Naive B cell (primary cell): Measurements from ENCODE around the gene MIS18BP1. TPM values are rescaled to one million over a fixed set of nuclear protein-coding genes. Genes with fewer than 3 reads are reported as not detected.

ENCODE experiments used
- ATAC-seq, 2 donors: fragments of 150-1000 bp; cut with Tn5 transposase; 2 replicates each; pipeline ENCODE4 v1.10.0; 2021; ENCODE audit warnings: low read depth in 2 of 2, mild to moderate bottlenecking in 2 of 2, moderate library complexity in 2 of 2
- DNase-seq: peaks from one replicate; pipeline ENCODE4 v3.0.0; 2022
- H3K27ac Mint-ChIP-seq, 6 donors: one replicate each; pipeline ENCODE4 v1.8.0; 2020 to 2022; ENCODE audit warnings: mild to moderate bottlenecking in 6 of 6, mixed read lengths in 6 of 6, moderate library complexity in 5 of 6, inconsistent platforms in 2 of 6
- H3K27me3 Mint-ChIP-seq, 3 donors: one replicate each; pipeline ENCODE4 v1.8.0; 2021 to 2022; ENCODE audit warnings: mixed read lengths in 3 of 3, mild to moderate bottlenecking in 1 of 3
- H3K36me3 Mint-ChIP-seq, 2 donors: one replicate each; pipeline ENCODE4 v1.8.0; 2020 to 2022; ENCODE audit warnings: mixed read lengths in 2 of 2, inconsistent platforms in 1 of 2, mild to moderate bottlenecking in 1 of 2
- H3K4me1 Mint-ChIP-seq, 3 donors: one replicate each; pipeline ENCODE4 v1.8.0; 2020 to 2022; ENCODE audit warnings: mixed read lengths in 3 of 3, inconsistent platforms in 1 of 3, mild to moderate bottlenecking in 1 of 3, moderate library complexity in 1 of 3
- H3K4me3 Mint-ChIP-seq, 8 donors: one replicate each; pipeline ENCODE4 v1.8.0; 2020 to 2022; ENCODE audit warnings: mild to moderate bottlenecking in 8 of 8, mixed read lengths in 8 of 8, moderate library complexity in 8 of 8, inconsistent platforms in 2 of 8
- H3K9me3 Mint-ChIP-seq, 7 donors: one replicate each; pipeline ENCODE4 v1.8.0; 2020 to 2022; ENCODE audit warnings: mixed read lengths in 7 of 7, mild to moderate bottlenecking in 5 of 7, inconsistent platforms in 2 of 7, moderate library complexity in 1 of 7
- polyA plus RNA-seq, 6 donors: library from polyadenylated mRNA; unstranded; fragments of 300-500 nt; fragmentation: Illumina TruSeq; gene quantifications; one replicate each; pipeline ENCODE4 v1.2.3, GENCODE V29; 2021; ENCODE audit warnings: low read depth in 6 of 6

MIS18BP1 gene
- polyA plus RNA-seq, 6 donors from 2014 or later = 44.5 to 85.3 (median 75.8) TPM

- Mint-ChIP-seq H3K27ac (peak overlapping the region in 1 of 6 donors; percentile 13), H3K9me3 (peaks cover 21 to 56% (median 43%) of the 10 kb centered on the region in 7 donors), H3K4me1 (peaks cover 0 to 10% (median 0%) of the 10 kb centered on the region in 3 donors), H3K27me3 (peaks cover 0 to 15% (median 8%) of the 10 kb centered on the region in 3 donors), H3K4me3 (peak overlapping the region in 1 of 8 donors; percentile 56), H3K36me3 (peaks cover 9 to 42% of the 10 kb centered on the region in 2 donors)
- no peak for ATAC-seq
- no peak for DNase-seq
Measured at GRCh38 chr14:45258073-45258472, 5.1 kb upstream of the MIS18BP1 start.

GRCh38 chr14:45254771-45255170 lies 1.8 kb upstream of the MIS18BP1 start:
- Mint-ChIP-seq H3K27ac (peak overlapping the region in 1 of 6 donors; percentile 81), H3K4me1 (peaks cover 16 to 31% (median 19%) of the 10 kb centered on the region in 3 donors), H3K9me3 (peaks cover 17 to 42% (median 33%) of the 10 kb centered on the region in 7 donors), H3K27me3 (no peaks in the 10 kb centered on the region), H3K36me3 (peaks cover 15 to 34% of the 10 kb centered on the region in 2 donors), H3K4me3 (peak overlapping the region in 2 of 8 donors; percentile 92 to 96)
- ATAC-seq (no peak), DNase-seq (no peak)

- DNase-seq (no peak), ATAC-seq (no peak)
- no peaks in the 10 kb centered on the region for H3K27me3 Mint-ChIP-seq
- H3K27ac Mint-ChIP-seq = peak overlapping the region; percentile 58 to 97 (median 94)
- peaks cover 10 to 33% (median 23%) of the 10 kb centered on the region in 7 donors for H3K9me3 Mint-ChIP-seq
- H3K36me3 Mint-ChIP-seq = peaks cover 9 to 26% of the 10 kb centered on the region in 2 donors
- peak overlapping the region; percentile 91 to 99 (median 96) for H3K4me3 Mint-ChIP-seq
- H3K4me1 Mint-ChIP-seq = peaks cover 16 to 36% (median 19%) of the 10 kb centered on the region in 3 donors
Measured at GRCh38 chr14:45253754-45254310, 830 bp upstream of the MIS18BP1 start.

GRCh38 chr14:45252366-45253069 lies 484 bp downstream of the MIS18BP1 start:
- ATAC-seq = no peak
- Mint-ChIP-seq H3K27ac (peak overlapping the region; percentile 94 to 97 (median 96)), H3K4me1 (peaks cover 16 to 42% (median 19%) of the 10 kb centered on the region in 3 donors), H3K36me3 (peaks cover 6 to 13% of the 10 kb centered on the region in 2 donors), H3K4me3 (peak overlapping the region; percentile 91 to 99 (median 96)), H3K27me3 (no peaks in the 10 kb centered on the region), H3K9me3 (peaks cover 5 to 19% (median 10%) of the 10 kb centered on the region in 7 donors)
- no peak for DNase-seq

GRCh38 chr14:45251912-45252311 lies 1.1 kb downstream of the MIS18BP1 start:
- peaks cover 16 to 42% (median 19%) of the 10 kb centered on the region in 3 donors for H3K4me1 Mint-ChIP-seq
- peak; percentile 68 to 70 for ATAC-seq
- H3K36me3 Mint-ChIP-seq = peaks cover 6 to 8% of the 10 kb centered on the region in 2 donors
- peak overlapping the region; percentile 78 to 99 (median 96) for H3K4me3 Mint-ChIP-seq
- H3K27ac Mint-ChIP-seq = peak overlapping the region; percentile 58 to 95 (median 86)
- H3K27me3 Mint-ChIP-seq = no peaks in the 10 kb centered on the region
- peak; percentile 77 for DNase-seq
- H3K9me3 Mint-ChIP-seq = peaks cover 0 to 13% (median 5%) of the 10 kb centered on the region in 7 donors

- H3K27ac Mint-ChIP-seq = peak overlapping the region; percentile 21 to 87 (median 68)
- no peak for ATAC-seq
- no peaks in the 10 kb centered on the region for H3K27me3 Mint-ChIP-seq
- peaks cover 16 to 42% (median 19%) of the 10 kb centered on the region in 3 donors for H3K4me1 Mint-ChIP-seq
- peak overlapping the region; percentile 5 to 97 (median 82) for H3K4me3 Mint-ChIP-seq
- peaks cover 0 to 6% of the 10 kb centered on the region in 2 donors for H3K36me3 Mint-ChIP-seq
- H3K9me3 Mint-ChIP-seq = no peaks in the 10 kb centered on the region
- DNase-seq = no peak
Measured at GRCh38 chr14:45249856-45250575, 3.0 kb downstream of the MIS18BP1 start.

- ATAC-seq (no peak), DNase-seq (no peak)
- Mint-ChIP-seq H3K27me3 (no peaks in the 10 kb centered on the region), H3K9me3 (no peaks in the 10 kb centered on the region), H3K4me3 (no peak overlapping the region), H3K27ac (no peak overlapping the region), H3K36me3 (peaks cover 0 to 6% of the 10 kb centered on the region in 2 donors), H3K4me1 (peaks cover 16 to 42% (median 19%) of the 10 kb centered on the region in 3 donors)
Measured at GRCh38 chr14:45247427-45247826, 5.6 kb downstream of the MIS18BP1 start.

GRCh38 chr14:45246691-45247090 lies 6.3 kb downstream of the MIS18BP1 start:
- Mint-ChIP-seq H3K27ac (no peak overlapping the region), H3K9me3 (no peaks in the 10 kb centered on the region), H3K36me3 (peaks cover 1 to 13% of the 10 kb centered on the region in 2 donors), H3K4me3 (no peak overlapping the region), H3K27me3 (no peaks in the 10 kb centered on the region), H3K4me1 (peaks cover 12 to 41% (median 17%) of the 10 kb centered on the region in 3 donors)
- DNase-seq (no peak), ATAC-seq (no peak)

GRCh38 chr14:45246151-45246550 lies 6.9 kb downstream of the MIS18BP1 start:
- DNase-seq = no peak
- Mint-ChIP-seq H3K27me3 (no peaks in the 10 kb centered on the region), H3K4me3 (no peak overlapping the region), H3K4me1 (peaks cover 7 to 35% (median 11%) of the 10 kb centered on the region in 3 donors), H3K27ac (no peak overlapping the region), H3K9me3 (no peaks in the 10 kb centered on the region), H3K36me3 (peaks cover 6 to 18% of the 10 kb centered on the region in 2 donors)
- ATAC-seq = no peak

- ATAC-seq (no peak), DNase-seq (no peak)
- Mint-ChIP-seq H3K4me1 (peaks cover 0 to 12% (median 8%) of the 10 kb centered on the region in 3 donors), H3K9me3 (no peaks in the 10 kb centered on the region), H3K36me3 (peaks cover 18 to 24% of the 10 kb centered on the region in 2 donors), H3K4me3 (no peak overlapping the region), H3K27ac (peak overlapping the region in 2 of 6 donors; percentile 21 to 55), H3K27me3 (no peaks in the 10 kb centered on the region)
Measured at GRCh38 chr14:45242706-45243105, 10.3 kb downstream of the MIS18BP1 start.

GRCh38 chr14:45238988-45239387 lies 14.0 kb downstream of the MIS18BP1 start:
- H3K27ac Mint-ChIP-seq = no peak overlapping the region
- DNase-seq = no peak
- peaks cover 0 to 14% (median 8%) of the 10 kb centered on the region in 3 donors for H3K4me1 Mint-ChIP-seq
- no peak for ATAC-seq
- no peaks in the 10 kb centered on the region for H3K27me3 Mint-ChIP-seq
- H3K9me3 Mint-ChIP-seq = no peaks in the 10 kb centered on the region
- H3K36me3 Mint-ChIP-seq = peaks cover 31% of the 10 kb centered on the region in 2 donors
- no peak overlapping the region for H3K4me3 Mint-ChIP-seq

- Mint-ChIP-seq H3K27me3 (no peaks in the 10 kb centered on the region), H3K36me3 (peaks cover 35 to 48% of the 10 kb centered on the region in 2 donors), H3K27ac (no peak overlapping the region), H3K4me1 (peaks cover 0 to 19% (median 8%) of the 10 kb centered on the region in 3 donors), H3K4me3 (peak overlapping the region in 1 of 8 donors; percentile 10), H3K9me3 (peaks cover 0 to 4% (median 0%) of the 10 kb centered on the region in 7 donors)
- DNase-seq (no peak), ATAC-seq (no peak)
Measured at GRCh38 chr14:45227566-45227965, 25.4 kb downstream of the MIS18BP1 start.
